Measurements from ENCODE around the gene POLR3A. TPM values are rescaled to one million over a fixed set of nuclear protein-coding genes. Genes with fewer than 3 reads are reported as not detected.

POLR3A gene
- total and polyA plus RNA-seq, 2 of the 13 experiments (the other 11 are each of a cell fraction or from before 2014, with no cell fraction given), result 13.6 to 19.2 TPM

- TF ChIP-seq ZNF75D (CRISPR knock-in tag; IDR thresholded peaks at IDR 0.05; ENCODE audit: borderline replicate concordance) (no peak), TGIF2 (CRISPR knock-in tag; IDR thresholded peaks at IDR 0.05) (no peak), STAT6 (CRISPR knock-in tag; IDR thresholded peaks at IDR 0.05; ENCODE audit: borderline replicate concordance) (no peak), SMC3 (IDR thresholded peaks at IDR 0.05; ENCODE audit: low read length) (no peak), RFX5 (IDR thresholded peaks at IDR 0.05; ENCODE audit: low read depth, low read length) (no peak), ZNF550 (CRISPR knock-in tag; IDR thresholded peaks at IDR 0.05; ENCODE audit: borderline replicate concordance) (0 out of 2 replicates have a peak, but pooled peaks have one; percentile 43), SALL1 (CRISPR knock-in tag; IDR thresholded peaks at IDR 0.05) (peak; percentile 21; the same call in 1 of the 2 replicates)
These were observed 103.9 kb downstream of the POLR3A start (continued) for GRCh38 chr10:77925410-77925794.

- WGBS (ENCODE audit: low lambda C conversion rate), result 94% methylated on average over 6 of the region's 8 CpGs
- Histone ChIP-seq H3K4me2 (ENCODE audit: low read depth, low read length) (no peak overlapping the region), H4K20me1 (ENCODE audit: insufficient read depth, low read length) (peaks cover 7% of the 10 kb centered on the region), H3K9me3 (ENCODE audit: low read length) (no peaks in the 10 kb centered on the region), H2AFZ (ENCODE audit: low read length) (no peak overlapping the region), H3K9ac (ENCODE audit: insufficient read depth, low read depth, low read length) (no peak overlapping the region), H3K36me3 (replicated peaks in 1 of 2; ENCODE audit: control insufficient read depth in 1 of 2, insufficient read depth in 2 of 2, low read length in 2 of 2) (no peaks in the 10 kb centered on the region; a peak in 1 of 5 replicates), H3K27me3 (ENCODE audit: control insufficient read depth in 1 of 2, insufficient read depth in 2 of 2, low read length in 2 of 2) (no peaks in the 10 kb centered on the region), H3K27ac (ENCODE audit: extremely low read length, insufficient read depth, low read length) (no peak overlapping the region), H3K4me3 (replicated peaks in 1 of 3; ENCODE audit: insufficient read depth in 1 of 3, low read depth in 2 of 3, low read length in 3 of 3) (no peak overlapping the region), H3K4me1 (ENCODE audit: insufficient read depth, low read length) (peaks cover 84% of the 10 kb centered on the region), H3K79me2 (ENCODE audit: insufficient read depth, low read length) (peaks cover 78% of the 10 kb centered on the region)
- POLR2A ChIA-PET, result no interaction called here
- CTCF ChIA-PET (ENCODE audit: low intra/inter-chr PET ratio, low total read pairs), result no interaction called here
- BruUV-seq (replicated peaks), result no TSS peak
- ATAC-seq (no peak), FAIRE-seq (no peak), DNase-seq (ENCODE audit: low spot score) (no peak)
- intact Hi-C loops (cut with micrococcal nuclease; ENCODE audit: unreplicated experiment), result no loop called here
- in situ Hi-C loops (cut with HindIII; ENCODE audit: extremely low pct_ligation_motif_present, low pct_unique_long_range_greater_than_20kb), result no loop called here
- no peak for TF ChIP-seq MED13 (CRISPR knock-in tag; IDR thresholded peaks at IDR 0.05)
- no peak for TF ChIP-seq ZNF850 (CRISPR knock-in tag; conservative IDR thresholded peaks at IDR 0.05)
- no peak for TF ChIP-seq POLR2A (IDR thresholded peaks at IDR 0.05; ENCODE audit: insufficient read depth in 1 of 2, low read depth in 2 of 2, low read length in 2 of 2)
- no peak for TF ChIP-seq ZFYVE20 (CRISPR knock-in tag; IDR thresholded peaks at IDR 0.05; ENCODE audit: borderline replicate concordance, low read depth)
- no peak for TF ChIP-seq SRY (CRISPR knock-in tag; IDR thresholded peaks at IDR 0.05)
- TF ChIP-seq FOXJ3 (CRISPR knock-in tag; IDR thresholded peaks at IDR 0.05; ENCODE audit: borderline replicate concordance), result no peak
- no peak for TF ChIP-seq EHMT2 (IDR thresholded peaks at IDR 0.05; ENCODE audit: borderline replicate concordance, low read depth, low read length)
- TF ChIP-seq SOX6 (IDR thresholded peaks at IDR 0.05), result no peak
- TF ChIP-seq SOX6 (CRISPR knock-in tag; IDR thresholded peaks at IDR 0.05), result no peak
- no peak for TF ChIP-seq GTF2F1 (IDR thresholded peaks at IDR 0.05; ENCODE audit: low read length)
- no peak for TF ChIP-seq NCOA5 (CRISPR knock-in tag; IDR thresholded peaks at IDR 0.05)
- TF ChIP-seq ATM (IDR thresholded peaks at IDR 0.05; ENCODE audit: borderline replicate concordance), result no peak
- no peak for TF ChIP-seq FOXP4 (CRISPR knock-in tag; IDR thresholded peaks at IDR 0.05)
- no peak for TF ChIP-seq MTF2 (CRISPR knock-in tag; IDR thresholded peaks at IDR 0.05; ENCODE audit: borderline replicate concordance)
- no peak for TF ChIP-seq FOSL2 (CRISPR knock-in tag; IDR thresholded peaks at IDR 0.05)
These were observed 106.6 kb downstream of the POLR3A start for GRCh38 chr10:77922566-77923179.
